A549 (cell line): ENCODE results near the gene JARID2.

Experiments
- CEBPB ChIP-seq, 2 experiments: fragments of >200 bp in 1 of 2; sonication (Bioruptor Twin) in 1 of 2; formaldehyde crosslinking in 1 of 2; IDR thresholded peaks; 2 replicates each; pipeline ENCODE4 v1.6.1; 2012 to 2016
- CTCF ChIP-seq: fragments of >200 bp; sonication (Bioruptor Twin); formaldehyde crosslinking; IDR thresholded peaks from 3 replicates; pipeline ENCODE4 v1.5.1; 2016
- HDAC2 ChIP-seq: fragments of 200-600 bp; sonication (generic); IDR thresholded peaks from 2 replicates; pipeline ENCODE4 v1.6.1; 2016
- HOXA7 ChIP-seq: fragments of 250-450 bp; sonication (Bioruptor Pico); IDR thresholded peaks from 2 replicates; pipeline ENCODE4 v1.5.0; 2020; ENCODE audit warnings: mild to moderate bottlenecking, moderate library complexity
- MAFK ChIP-seq: fragments of 450-650 bp; IDR thresholded peaks from 2 replicates; pipeline ENCODE4 v1.6.1; 2014; ENCODE audit not compliant: partially characterized antibody
- NFE2L2 ChIP-seq: fragments of 150-350 bp; conservative IDR thresholded peaks from 2 replicates; pipeline ENCODE4 v1.6.1; 2014; ENCODE audit warnings: low read length
- PBX3 ChIP-seq: IDR thresholded peaks from 2 replicates; pipeline ENCODE4 v1.6.1; 2012
- POLR2A ChIP-seq: IDR thresholded peaks from 2 replicates; pipeline ENCODE4 v1.6.1; 2012; ENCODE audit warnings: mild to moderate bottlenecking, low read length
- RCOR1 ChIP-seq: fragments of 150-350 bp; IDR thresholded peaks from 2 replicates; pipeline ENCODE4 v1.6.1; 2014; ENCODE audit warnings: antibody characterized with exemption, low read length, low read depth
- REST ChIP-seq: fragments of 200-600 bp; sonication (generic); IDR thresholded peaks from 2 replicates; pipeline ENCODE4 v1.6.1; 2016; ENCODE audit warnings: antibody characterized with exemption, mild to moderate bottlenecking, moderate library complexity
- RFX5 ChIP-seq: fragments of 450-650 bp; IDR thresholded peaks from 2 replicates; pipeline ENCODE4 v1.7.1; 2014; ENCODE audit warnings: antibody characterized with exemption, mild to moderate bottlenecking, moderate library complexity
- USF2 ChIP-seq: fragments of 450-650 bp; IDR thresholded peaks from 2 replicates; pipeline ENCODE4 v1.6.1; 2014; ENCODE audit warnings: antibody characterized with exemption
- TF ChIP-seq, protein P1 (sequence below): fragments of 250-450 bp; sonication (Bioruptor Pico); IDR thresholded peaks from 2 replicates; pipeline ENCODE4 v1.5.0; 2021; ENCODE audit warnings: mild to moderate bottlenecking, moderate library complexity, borderline replicate concordance

GRCh38 chr6:15562977-15563376 lies 317.1 kb downstream of the JARID2 start:
- TF ChIP-seq PBX3 = no peak
- TF ChIP-seq POLR2A = no peak
- no peak for TF ChIP-seq CEBPB (IDR thresholded peaks at IDR 0.05)
- no peak for TF ChIP-seq REST
- TF ChIP-seq CTCF = no peak
- TF ChIP-seq, protein P1, sequence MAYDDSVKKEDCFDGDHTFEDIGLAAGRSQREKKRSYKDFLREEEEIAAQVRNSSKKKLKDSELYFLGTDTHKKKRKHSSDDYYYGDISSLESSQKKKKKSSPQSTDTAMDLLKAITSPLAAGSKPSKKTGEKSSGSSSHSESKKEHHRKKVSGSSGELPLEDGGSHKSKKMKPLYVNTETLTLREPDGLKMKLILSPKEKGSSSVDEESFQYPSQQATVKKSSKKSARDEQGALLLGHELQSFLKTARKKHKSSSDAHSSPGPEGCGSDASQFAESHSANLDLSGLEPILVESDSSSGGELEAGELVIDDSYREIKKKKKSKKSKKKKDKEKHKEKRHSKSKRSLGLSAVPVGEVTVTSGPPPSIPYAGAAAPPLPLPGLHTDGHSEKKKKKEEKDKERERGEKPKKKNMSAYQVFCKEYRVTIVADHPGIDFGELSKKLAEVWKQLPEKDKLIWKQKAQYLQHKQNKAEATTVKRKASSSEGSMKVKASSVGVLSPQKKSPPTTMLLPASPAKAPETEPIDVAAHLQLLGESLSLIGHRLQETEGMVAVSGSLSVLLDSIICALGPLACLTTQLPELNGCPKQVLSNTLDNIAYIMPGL (CRISPR knock-in tag) = no peak
- TF ChIP-seq RFX5 = no peak
- no peak for TF ChIP-seq MAFK
- TF ChIP-seq HDAC2 = no peak
- TF ChIP-seq NFE2L2 = no peak
- no peak for TF ChIP-seq RCOR1
- TF ChIP-seq HOXA7 (CRISPR knock-in tag) = no peak
- no peak for TF ChIP-seq USF2
